Neural progenitor cell (in vitro differentiated cells): ENCODE data around the gene CTNNA1.

Source experiments
- EZH2 ChIP-seq: fragments of 200-600 bp; sonication (generic); IDR thresholded peaks from 2 replicates; pipeline ENCODE4 v1.6.1; 2017; ENCODE audit warnings: antibody characterized with exemption, mild to moderate bottlenecking, moderate library complexity
- EZH2phosphoT487 ChIP-seq: fragments of 200-600 bp; sonication (generic); IDR thresholded peaks from 2 replicates; pipeline ENCODE4 v1.6.1; 2017; ENCODE audit warnings: antibody characterized with exemption
- TF ChIP-seq, protein P1 (sequence below): fragments of 200-600 bp; sonication (generic); IDR thresholded peaks from 2 replicates; pipeline ENCODE4 v1.5.1; 2017; ENCODE audit warnings: antibody characterized with exemption, mild to moderate bottlenecking

GRCh38 chr5:138962614-138963370, 209.6 kb downstream of the CTNNA1 start:
- TF ChIP-seq, protein P1, sequence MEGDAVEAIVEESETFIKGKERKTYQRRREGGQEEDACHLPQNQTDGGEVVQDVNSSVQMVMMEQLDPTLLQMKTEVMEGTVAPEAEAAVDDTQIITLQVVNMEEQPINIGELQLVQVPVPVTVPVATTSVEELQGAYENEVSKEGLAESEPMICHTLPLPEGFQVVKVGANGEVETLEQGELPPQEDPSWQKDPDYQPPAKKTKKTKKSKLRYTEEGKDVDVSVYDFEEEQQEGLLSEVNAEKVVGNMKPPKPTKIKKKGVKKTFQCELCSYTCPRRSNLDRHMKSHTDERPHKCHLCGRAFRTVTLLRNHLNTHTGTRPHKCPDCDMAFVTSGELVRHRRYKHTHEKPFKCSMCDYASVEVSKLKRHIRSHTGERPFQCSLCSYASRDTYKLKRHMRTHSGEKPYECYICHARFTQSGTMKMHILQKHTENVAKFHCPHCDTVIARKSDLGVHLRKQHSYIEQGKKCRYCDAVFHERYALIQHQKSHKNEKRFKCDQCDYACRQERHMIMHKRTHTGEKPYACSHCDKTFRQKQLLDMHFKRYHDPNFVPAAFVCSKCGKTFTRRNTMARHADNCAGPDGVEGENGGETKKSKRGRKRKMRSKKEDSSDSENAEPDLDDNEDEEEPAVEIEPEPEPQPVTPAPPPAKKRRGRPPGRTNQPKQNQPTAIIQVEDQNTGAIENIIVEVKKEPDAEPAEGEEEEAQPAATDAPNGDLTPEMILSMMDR, result no peak
- TF ChIP-seq EZH2 (no peak), EZH2phosphoT487 (peak; percentile 96)
